ENCODE data around the gene PPP1R9B. TPM values are rescaled to one million over a fixed set of nuclear protein-coding genes. Genes with fewer than 3 reads are reported as not detected.

The PPP1R9B gene
- total RNA-seq, 4 donors from 2014 or later = 28.4 to 54.9 (median 36.9) TPM

- Histone ChIP-seq H3K4me3 (no peak overlapping the region), H3K4me1 (peaks cover 0 to 32% (median 18%) of the 10 kb centered on the region in 4 donors), H3K36me3 (peaks cover 0 to 56% (median 0%) of the 10 kb centered on the region in 3 donors), H3K9me3 (no peaks in the 10 kb centered on the region), H3K27me3 (peaks cover 0 to 5% of the 10 kb centered on the region in 2 donors), H3K27ac (peak overlapping the region; percentile 60 to 94 (median 83))
- DNase-seq (ENCODE audit: low spot score in 2 of 2) = no peak
- 74 to 82% methylated on average over 13 to 14 of the region's 19 CpGs for WGBS, 2 donors
- TF ChIP-seq EP300 (IDR thresholded peaks at IDR 0.05) (peak in 1 of 2 donors; percentile 17), CTCF (IDR thresholded peaks at IDR 0.05) (no peak), POLR2A (IDR thresholded peaks at IDR 0.05) (no peak)
Measured at GRCh38 chr17:50110591-50111349, 39.7 kb downstream of the PPP1R9B start.

- Histone ChIP-seq H3K4me1 (peaks cover 0 to 29% (median 18%) of the 10 kb centered on the region in 4 donors), H3K27me3 (no peaks in the 10 kb centered on the region), H3K27ac (peak overlapping the region in 2 of 4 donors; percentile 16 to 86), H3K9me3 (no peaks in the 10 kb centered on the region), H3K36me3 (peaks cover 0 to 64% (median 0%) of the 10 kb centered on the region in 3 donors), H3K4me3 (no peak overlapping the region)
- no peak for TF ChIP-seq EP300 (IDR thresholded peaks at IDR 0.05)
- TF ChIP-seq POLR2A (IDR thresholded peaks at IDR 0.05) = no peak
- no peak for TF ChIP-seq CTCF (IDR thresholded peaks at IDR 0.05)
- WGBS, 2 donors = 60 to 83% methylated on average over 1 to 19 of the region's 19 CpGs
- DNase-seq (ENCODE audit: low spot score in 2 of 2) = no peak
Measured at GRCh38 chr17:50109785-50110184, 40.7 kb downstream of the PPP1R9B start.

- TF ChIP-seq CTCF (IDR thresholded peaks at IDR 0.05) (no peak), EP300 (IDR thresholded peaks at IDR 0.05) (no peak), POLR2A (IDR thresholded peaks at IDR 0.05) (no peak)
Measured at GRCh38 chr17:50109207-50109606, 41.3 kb downstream of the PPP1R9B start.

GRCh38 chr17:50108556-50108955 is 41.9 kb downstream of the PPP1R9B start:
- H3K4me1 ChIP-seq = peaks cover 0 to 36% (median 18%) of the 10 kb centered on the region in 4 donors
- 76 to 81% methylated on average over 9 of the region's 9 CpGs for WGBS, 2 donors
- DNase-seq (ENCODE audit: low spot score in 2 of 2) = no peak
- no peaks in the 10 kb centered on the region for H3K9me3 ChIP-seq
- TF ChIP-seq POLR2A (IDR thresholded peaks at IDR 0.05) (no peak), CTCF (IDR thresholded peaks at IDR 0.05) (no peak), EP300 (IDR thresholded peaks at IDR 0.05) (no peak)
- H3K27me3 ChIP-seq = no peaks in the 10 kb centered on the region
- peaks cover 0 to 74% (median 0%) of the 10 kb centered on the region in 3 donors for H3K36me3 ChIP-seq
- H3K4me3 ChIP-seq = no peak overlapping the region
- H3K27ac ChIP-seq = peak overlapping the region in 1 of 4 donors; percentile 4

More at GRCh38 chr17:50109207-50109606, 41.3 kb downstream of the PPP1R9B start:
- H3K27ac ChIP-seq = peak overlapping the region in 1 of 4 donors; percentile 11
- no peak overlapping the region for H3K4me3 ChIP-seq
- peaks cover 0 to 30% (median 18%) of the 10 kb centered on the region in 4 donors for H3K4me1 ChIP-seq
- WGBS, 2 donors = 81 to 84% methylated on average over 7 of the region's 7 CpGs
- peaks cover 0 to 68% (median 0%) of the 10 kb centered on the region in 3 donors for H3K36me3 ChIP-seq
- DNase-seq (ENCODE audit: low spot score in 2 of 2) = no peak
- no peaks in the 10 kb centered on the region for H3K27me3 ChIP-seq
- H3K9me3 ChIP-seq = no peaks in the 10 kb centered on the region

- 86 to 90% methylated on average over 9 to 10 of the region's 10 CpGs for WGBS, 2 donors
- peaks cover 0 to 74% (median 0%) of the 10 kb centered on the region in 3 donors for H3K36me3 ChIP-seq
- no peaks in the 10 kb centered on the region for H3K27me3 ChIP-seq
- no peaks in the 10 kb centered on the region for H3K9me3 ChIP-seq
- no peak overlapping the region for H3K4me3 ChIP-seq
- H3K4me1 ChIP-seq = peaks cover 0 to 39% (median 20%) of the 10 kb centered on the region in 4 donors
- peak overlapping the region in 1 of 4 donors; percentile 4 for H3K27ac ChIP-seq
- DNase-seq (ENCODE audit: low spot score in 2 of 2) = no peak
- TF ChIP-seq CTCF (IDR thresholded peaks at IDR 0.05) = no peak
Measured at GRCh38 chr17:50107790-50108414, 42.6 kb downstream of the PPP1R9B start.

Measured in tibial nerve (tissue), 4 donors.